NB4 (cell line): ENCODE measurements around the gene LCORL.

Experiments used
- CTCF ChIP-seq: IDR thresholded peaks from one replicate; pipeline ENCODE4 v1.5.1; 2012; ENCODE audit warnings: low read depth, low read length
- MYC ChIP-seq: IDR thresholded peaks from 2 replicates; pipeline ENCODE4 v1.6.1; 2011; ENCODE audit warnings: low read depth, low read length
- POLR2A ChIP-seq: IDR thresholded peaks from 2 replicates; pipeline ENCODE4 v1.6.1; 2011; ENCODE audit warnings: mild to moderate bottlenecking; ENCODE audit not compliant: insufficient read length; ENCODE audit errors: extremely low read depth
- TF ChIP-seq, protein P1 (sequence below): IDR thresholded peaks from 2 replicates; pipeline ENCODE4 v1.6.1; 2011; ENCODE audit warnings: low read depth, low read length

DNA sequence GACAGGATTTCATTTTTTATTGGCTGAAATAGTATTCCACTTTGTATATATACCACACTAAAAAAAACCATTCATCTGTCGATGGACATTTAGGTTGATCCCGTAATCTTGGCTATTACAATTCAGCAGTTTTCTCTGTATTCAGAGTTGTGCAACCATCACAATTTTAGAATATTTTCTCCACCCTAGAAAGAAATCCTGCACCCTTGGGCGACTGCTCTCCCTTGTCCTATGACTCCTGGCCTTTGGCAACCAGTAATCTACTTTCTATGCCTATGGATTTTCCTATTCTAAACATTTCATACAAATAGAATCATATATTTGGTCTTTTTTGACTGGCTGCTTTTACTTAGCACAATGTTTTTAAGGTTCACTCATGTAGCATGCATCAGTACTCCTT lies 126.1 kb downstream of the LCORL start:
- TF ChIP-seq CTCF (no peak), POLR2A (no peak), MYC (no peak)
- TF ChIP-seq, protein P1, sequence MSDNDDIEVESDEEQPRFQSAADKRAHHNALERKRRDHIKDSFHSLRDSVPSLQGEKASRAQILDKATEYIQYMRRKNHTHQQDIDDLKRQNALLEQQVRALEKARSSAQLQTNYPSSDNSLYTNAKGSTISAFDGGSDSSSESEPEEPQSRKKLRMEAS, result no peak
